PC-9 (cell line): ENCODE data around the gene CMTM7.

Experiments
- EZH2 ChIP-seq: fragments of 200-600 bp; sonication (generic); IDR thresholded peaks from 2 replicates; pipeline ENCODE4 v1.8.0; 2017; ENCODE audit warnings: antibody characterized with exemption, low read depth
- TF ChIP-seq, protein P1 (sequence below): fragments of 200-600 bp; sonication (generic); conservative IDR thresholded peaks from 2 replicates; pipeline ENCODE4 v1.6.1; 2017; ENCODE audit warnings: mixed run types, antibody characterized with exemption, mild to moderate bottlenecking, moderate library complexity

DNA sequence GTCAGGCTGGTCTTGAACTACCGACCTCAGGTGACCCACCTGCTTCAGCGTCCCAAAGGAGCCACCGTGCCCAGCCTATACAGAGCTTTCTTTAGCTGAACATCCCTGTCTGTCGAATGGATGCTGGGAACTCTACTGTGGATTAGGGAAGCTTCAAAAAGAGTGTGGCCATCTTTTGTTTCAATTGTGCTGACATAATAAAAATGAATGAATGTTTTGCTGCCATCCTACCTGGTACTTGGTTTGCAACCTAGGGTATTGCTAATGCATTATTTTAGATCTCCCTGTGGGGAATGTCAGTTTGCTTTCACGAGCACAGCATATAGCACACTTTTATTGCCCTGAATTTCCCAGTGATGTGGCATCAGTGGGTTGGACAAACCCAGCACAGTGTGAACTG, 78.7 kb downstream of the CMTM7 start:
- TF ChIP-seq, protein P1, sequence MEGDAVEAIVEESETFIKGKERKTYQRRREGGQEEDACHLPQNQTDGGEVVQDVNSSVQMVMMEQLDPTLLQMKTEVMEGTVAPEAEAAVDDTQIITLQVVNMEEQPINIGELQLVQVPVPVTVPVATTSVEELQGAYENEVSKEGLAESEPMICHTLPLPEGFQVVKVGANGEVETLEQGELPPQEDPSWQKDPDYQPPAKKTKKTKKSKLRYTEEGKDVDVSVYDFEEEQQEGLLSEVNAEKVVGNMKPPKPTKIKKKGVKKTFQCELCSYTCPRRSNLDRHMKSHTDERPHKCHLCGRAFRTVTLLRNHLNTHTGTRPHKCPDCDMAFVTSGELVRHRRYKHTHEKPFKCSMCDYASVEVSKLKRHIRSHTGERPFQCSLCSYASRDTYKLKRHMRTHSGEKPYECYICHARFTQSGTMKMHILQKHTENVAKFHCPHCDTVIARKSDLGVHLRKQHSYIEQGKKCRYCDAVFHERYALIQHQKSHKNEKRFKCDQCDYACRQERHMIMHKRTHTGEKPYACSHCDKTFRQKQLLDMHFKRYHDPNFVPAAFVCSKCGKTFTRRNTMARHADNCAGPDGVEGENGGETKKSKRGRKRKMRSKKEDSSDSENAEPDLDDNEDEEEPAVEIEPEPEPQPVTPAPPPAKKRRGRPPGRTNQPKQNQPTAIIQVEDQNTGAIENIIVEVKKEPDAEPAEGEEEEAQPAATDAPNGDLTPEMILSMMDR, result no peak
- TF ChIP-seq EZH2, result no peak
